DND-41 (cell line): ENCODE measurements around the gene EXOSC2.

Source experiments
- ATAC-seq: fragments of 200-7000 bp; cut with Tn5 transposase; 3 replicates; pipeline ENCODE4 v1.9.1; 2021; ENCODE audit warnings: low read depth; ENCODE audit not compliant: insufficient read depth
- DNase-seq: peaks from one replicate; pipeline ENCODE4 v3.0.0-alpha.2; 2020
- H2AFZ ChIP-seq: 2 replicates; pipeline ENCODE4 v1.6.0; 2012; ENCODE audit warnings: low read depth, low read length
- H3K27ac ChIP-seq: 2 replicates; pipeline ENCODE4 v1.5.1; 2012; ENCODE audit warnings: low read length, inconsistent platforms
- H3K27me3 ChIP-seq: fragments of 200-600 bp; sonication (generic); 2 replicates; pipeline ENCODE4 v1.6.0; 2012; ENCODE audit warnings: low read length, mild to moderate bottlenecking, inconsistent platforms; ENCODE audit not compliant: insufficient read depth, poor library complexity
- H3K36me3 ChIP-seq: 2 replicates; pipeline ENCODE4 v1.5.1; 2012; ENCODE audit warnings: low read length, inconsistent platforms; ENCODE audit not compliant: insufficient read depth
- H3K4me1 ChIP-seq: 2 replicates; pipeline ENCODE4 v1.5.1; 2012; ENCODE audit warnings: mild to moderate bottlenecking, low read length; ENCODE audit not compliant: insufficient read depth
- H3K4me2 ChIP-seq: 2 replicates; pipeline ENCODE4 v1.6.0; 2012; ENCODE audit warnings: mild to moderate bottlenecking, moderate library complexity, low read length, inconsistent platforms; ENCODE audit not compliant: insufficient read depth
- H3K4me3 ChIP-seq, 2 experiments: fragments of 200-600 bp in 1 of 2; shearing (Covaris generic) in 1 of 2; 2 replicates each; pipeline ENCODE4 v1.5.1; 2012 to 2016; ENCODE audit warnings: inconsistent platforms in 2 of 2, low read length in 2 of 2, mild to moderate bottlenecking in 2 of 2, low read depth in 1 of 2, moderate library complexity in 1 of 2
- H3K79me2 ChIP-seq: 2 replicates; pipeline ENCODE4 v1.6.0; 2012; ENCODE audit warnings: low read length, inconsistent platforms; ENCODE audit not compliant: insufficient read depth
- H3K9ac ChIP-seq: 2 replicates; pipeline ENCODE4 v1.6.0; 2012; ENCODE audit warnings: low read depth, mild to moderate bottlenecking, inconsistent platforms, low read length, moderate library complexity
- H3K9me3 ChIP-seq: 2 replicates; pipeline ENCODE4 v1.5.1; 2012; ENCODE audit warnings: low read length, moderate library complexity, mild to moderate bottlenecking, inconsistent platforms; ENCODE audit not compliant: insufficient read depth, severe bottlenecking
- H4K20me1 ChIP-seq: 2 replicates; pipeline ENCODE4 v1.6.0; 2012; ENCODE audit warnings: low read length; ENCODE audit not compliant: insufficient read depth
- CTCF ChIP-seq: IDR thresholded peaks from 2 replicates; pipeline ENCODE4 v1.5.1; 2012; ENCODE audit warnings: borderline replicate concordance, low read length, moderate library complexity, mild to moderate bottlenecking; ENCODE audit not compliant: poor library complexity, severe bottlenecking; ENCODE audit errors: extremely low read depth
- EZH2 ChIP-seq: IDR thresholded peaks from 3 replicates; pipeline ENCODE4 v1.6.1; 2012; ENCODE audit warnings: borderline replicate concordance, low read depth, mild to moderate bottlenecking, moderate library complexity, low read length, inconsistent platforms; ENCODE audit not compliant: severe bottlenecking

The EXOSC2 gene

DNA sequence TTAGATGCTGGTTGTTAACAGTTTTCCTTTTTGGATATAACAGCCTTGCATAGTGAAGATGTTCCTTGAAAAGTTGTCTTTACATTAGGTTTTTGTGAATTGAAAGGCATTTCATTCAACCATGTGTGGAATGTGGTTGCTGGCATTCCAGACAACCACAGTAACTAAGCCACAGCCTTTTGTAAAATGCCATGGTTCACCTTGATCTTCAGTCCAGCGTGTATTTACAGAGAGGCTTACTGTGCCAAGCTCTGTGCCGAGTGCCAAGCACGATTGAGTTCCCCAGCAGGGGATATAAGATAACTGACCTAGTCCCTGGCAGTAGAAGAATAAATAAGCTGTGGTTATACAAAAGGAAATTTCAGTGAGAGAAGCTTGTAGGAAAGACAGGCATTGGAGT lies 4.9 kb downstream of the EXOSC2 start:
- DNase-seq (no peak), ATAC-seq (no peak)
- TF ChIP-seq CTCF: no peak
- TF ChIP-seq EZH2: no peak
- Histone ChIP-seq H3K4me2 (no peak overlapping the region), H3K27me3 (no peaks in the 10 kb centered on the region), H3K9me3 (no peaks in the 10 kb centered on the region), H3K4me3 (no peak overlapping the region), H3K36me3 (peaks cover 80% of the 10 kb centered on the region), H3K27ac (no peak overlapping the region), H3K79me2 (peaks cover 69% of the 10 kb centered on the region), H2AFZ (no peak overlapping the region), H4K20me1 (peaks cover 61% of the 10 kb centered on the region), H3K4me1 (peaks cover 30% of the 10 kb centered on the region), H3K9ac (no peak overlapping the region)

GRCh38 chr9:130699047-130699446 lies 5.5 kb downstream of the EXOSC2 start:
- H4K20me1 ChIP-seq: peaks cover 66% of the 10 kb centered on the region
- peaks cover 64% of the 10 kb centered on the region for H3K79me2 ChIP-seq
- TF ChIP-seq EZH2 (no peak), CTCF (no peak)
- H2AFZ ChIP-seq: no peak overlapping the region
- H3K36me3 ChIP-seq: peaks cover 85% of the 10 kb centered on the region
- H3K9ac ChIP-seq: no peak overlapping the region
- ATAC-seq (no peak), DNase-seq (no peak)
- peaks cover 30% of the 10 kb centered on the region for H3K4me1 ChIP-seq
- H3K4me2 ChIP-seq: no peak overlapping the region
- no peaks in the 10 kb centered on the region for H3K9me3 ChIP-seq
- no peak overlapping the region for H3K27ac ChIP-seq
- H3K27me3 ChIP-seq: no peaks in the 10 kb centered on the region
- H3K4me3 ChIP-seq: no peak overlapping the region

- DNase-seq (peak; percentile 70), ATAC-seq (peak; percentile 92)
- Histone ChIP-seq H2AFZ (no peak overlapping the region), H3K79me2 (peaks cover 41% of the 10 kb centered on the region), H3K4me2 (no peak overlapping the region), H3K9me3 (no peaks in the 10 kb centered on the region), H3K27me3 (no peaks in the 10 kb centered on the region), H3K36me3 (peaks cover 79% of the 10 kb centered on the region), H3K27ac (no peak overlapping the region), H3K4me3 (no peak overlapping the region), H3K9ac (no peak overlapping the region), H3K4me1 (peaks cover 10% of the 10 kb centered on the region; the same call in 1 of the 2 replicates), H4K20me1 (peaks cover 55% of the 10 kb centered on the region)
- TF ChIP-seq EZH2 (no peak), CTCF (peak; percentile 86)
These were observed 7.8 kb downstream of the EXOSC2 start for GRCh38 chr9:130701059-130702022.
